Stimulated activated naive B cell treated with anti-CD40 and anti-IgM and Interleukin-4, amounts not matched to agents 10 μg/mL and 1 μg/mL and 100 μg/mL, for 72 hours (primary cell): ENCODE results near the gene CAPN13.
"Not testable (repeated sequence)": the region's sequence is repeated elsewhere in the genome, so short reads cannot be mapped to it uniquely, and the experiment has no call there.

Experiments used
- ATAC-seq, 2 donors: fragments of 150-1000 bp; cut with Tn5 transposase; replicated peaks; 2 replicates each; pipeline ENCODE4 v1.10.0; 2021; ENCODE audit warnings: moderate library complexity in 1 of 2
- DNase-seq: peaks from one replicate; pipeline ENCODE4 v3.0.0; 2021
- H3K27ac Mint-ChIP-seq: one replicate; pipeline ENCODE4 v1.8.0; 2022; ENCODE audit warnings: mild to moderate bottlenecking, mixed read lengths
- H3K27me3 Mint-ChIP-seq, 2 donors: one replicate each; pipeline ENCODE4 v1.8.0; 2022; ENCODE audit warnings: mixed read lengths in 2 of 2
- H3K36me3 Mint-ChIP-seq, 2 donors: one replicate each; pipeline ENCODE4 v1.8.0; 2022; ENCODE audit warnings: mixed read lengths in 2 of 2, mild to moderate bottlenecking in 1 of 2
- H3K4me1 Mint-ChIP-seq, 2 donors: one replicate each; pipeline ENCODE4 v1.8.0; 2022; ENCODE audit warnings: mixed read lengths in 2 of 2, mild to moderate bottlenecking in 1 of 2
- H3K4me3 Mint-ChIP-seq, 2 donors: one replicate each; pipeline ENCODE4 v1.8.0; 2022; ENCODE audit warnings: mild to moderate bottlenecking in 2 of 2, mixed read lengths in 2 of 2, moderate library complexity in 1 of 2
- H3K9me3 Mint-ChIP-seq, 2 donors: one replicate each; pipeline ENCODE4 v1.8.0; 2022; ENCODE audit warnings: mixed read lengths in 2 of 2, mild to moderate bottlenecking in 1 of 2

Gene CAPN13

DNA sequence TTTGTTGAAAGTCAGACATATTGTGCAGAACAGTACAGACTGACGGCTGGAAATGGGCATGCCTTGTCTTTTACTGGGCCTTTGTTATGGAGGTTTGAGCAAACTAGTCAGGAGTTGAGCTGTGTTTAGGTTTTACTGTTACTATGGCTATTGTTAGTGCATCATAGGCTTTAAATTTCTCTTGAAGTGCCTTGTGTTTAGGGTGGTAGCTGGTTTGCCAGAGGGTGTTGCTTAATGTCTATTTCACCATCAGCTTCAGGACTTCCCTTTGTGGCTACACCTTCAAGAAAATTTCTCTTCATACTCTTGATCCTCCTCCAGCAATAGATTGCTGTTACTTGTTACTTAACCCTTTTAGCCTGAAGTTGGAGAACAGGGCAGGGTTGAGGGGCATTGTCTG is 104.6 kb downstream of the CAPN13 start:
- ATAC-seq, result no peak
- H3K9me3 Mint-ChIP-seq, result peaks cover 21 to 34% of the 10 kb centered on the region in 2 donors
- no peak overlapping the region for H3K4me3 Mint-ChIP-seq
- H3K4me1 Mint-ChIP-seq, result peaks cover 5 to 11% of the 10 kb centered on the region in 2 donors
- no peak for DNase-seq
- H3K27me3 Mint-ChIP-seq, result peaks cover 0 to 4% of the 10 kb centered on the region in 2 donors
- peaks cover 8 to 13% of the 10 kb centered on the region in 2 donors for H3K36me3 Mint-ChIP-seq
- H3K27ac Mint-ChIP-seq, result no peak overlapping the region

DNA sequence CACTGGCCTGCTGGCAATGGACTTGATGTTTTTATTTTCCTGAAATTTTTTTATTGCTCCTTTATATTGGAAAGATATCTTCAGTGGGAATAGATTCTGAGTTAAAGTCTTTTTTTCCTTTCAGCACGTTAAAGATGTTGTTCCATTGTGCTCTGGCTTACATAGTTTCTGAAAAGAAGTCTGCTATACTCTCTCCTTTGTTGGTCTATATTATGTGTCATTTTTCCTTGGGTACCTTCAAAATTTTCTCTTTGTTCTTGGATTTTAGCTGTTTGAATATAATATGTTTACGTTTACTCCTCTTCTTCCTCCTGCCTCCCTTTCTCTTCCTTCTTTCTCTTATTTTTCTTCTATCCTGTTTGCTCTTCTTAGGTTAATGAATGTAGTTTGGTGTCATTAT is 105.5 kb downstream of the CAPN13 start:
- H3K4me3 Mint-ChIP-seq, result no peak overlapping the region
- no peak for ATAC-seq
- H3K9me3 Mint-ChIP-seq, result peaks cover 22 to 36% of the 10 kb centered on the region in 2 donors
- no peak overlapping the region for H3K27ac Mint-ChIP-seq
- H3K36me3 Mint-ChIP-seq, result peaks cover 8 to 13% of the 10 kb centered on the region in 2 donors
- peaks cover 3 to 6% of the 10 kb centered on the region in 2 donors for H3K4me1 Mint-ChIP-seq
- H3K27me3 Mint-ChIP-seq, result peaks cover 0 to 4% of the 10 kb centered on the region in 2 donors
- DNase-seq, result no peak

DNA sequence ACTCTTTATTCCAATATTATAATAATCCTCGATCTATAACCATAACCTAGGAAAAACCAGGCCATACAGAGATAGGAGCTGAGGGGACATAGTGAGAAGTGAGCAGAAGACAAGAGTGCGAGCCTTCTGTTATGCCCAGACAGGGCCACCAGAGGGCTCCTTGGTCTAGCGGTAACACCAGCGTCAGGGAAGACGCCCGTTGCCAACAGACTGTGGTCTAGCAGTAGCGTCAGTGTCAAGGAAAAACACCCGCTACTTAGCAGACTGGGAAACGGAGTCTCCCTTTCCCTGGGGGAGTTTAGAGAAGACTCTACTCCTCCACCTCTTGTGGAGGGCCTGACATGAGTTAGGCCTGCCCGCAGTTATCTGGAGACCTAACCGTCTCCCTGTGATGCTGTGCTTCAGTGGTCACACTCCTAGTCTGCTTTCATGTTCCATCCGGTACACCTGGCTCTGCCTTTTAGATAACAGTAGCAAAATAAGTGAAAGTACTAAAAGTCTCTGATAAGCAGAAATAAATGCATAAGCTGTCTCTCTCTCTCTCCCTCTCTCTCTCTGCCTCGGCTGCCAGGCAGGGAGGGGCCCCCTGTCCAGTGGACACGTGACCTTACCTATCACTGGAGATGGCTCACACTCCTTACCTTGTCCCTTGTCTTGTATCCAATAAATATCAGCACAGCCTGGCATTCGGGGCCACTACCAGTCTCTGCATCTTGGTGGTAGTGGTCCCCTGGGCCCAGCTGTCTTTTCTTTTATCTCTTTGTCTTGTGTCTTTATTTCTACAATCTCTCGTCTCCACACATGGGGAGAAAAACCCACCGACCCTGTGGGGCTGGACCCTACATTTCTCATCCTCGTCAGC is 109.8 kb downstream of the CAPN13 start:
- H3K4me1 Mint-ChIP-seq, H3K4me3 Mint-ChIP-seq, ATAC-seq, H3K36me3 Mint-ChIP-seq, H3K27ac Mint-ChIP-seq, DNase-seq: not testable (repeated sequence)
- Mint-ChIP-seq H3K9me3 (peaks cover 14 to 21% of the 10 kb centered on the region in 2 donors), H3K27me3 (peaks cover 4 to 11% of the 10 kb centered on the region in 2 donors)

DNA sequence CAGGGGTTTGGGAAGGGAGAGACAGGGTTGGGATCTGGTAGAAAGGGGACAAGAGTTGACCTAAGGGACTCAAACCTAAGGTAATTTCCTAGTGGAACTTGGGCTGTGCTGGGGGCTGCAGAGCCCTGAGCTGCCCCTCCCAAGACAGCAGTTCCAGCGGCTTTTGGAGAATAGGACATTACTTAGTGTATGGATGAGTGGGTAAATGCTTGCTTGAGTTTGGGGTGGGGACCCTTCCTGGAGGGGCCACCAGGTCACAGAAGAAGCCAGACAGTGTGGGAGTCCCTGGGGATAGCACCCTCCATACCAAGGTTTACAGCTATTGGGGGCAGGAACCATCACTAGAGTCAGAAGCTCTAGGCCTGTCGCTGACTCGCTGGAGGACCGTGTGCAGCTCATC is 111.5 kb downstream of the CAPN13 start:
- H3K36me3 Mint-ChIP-seq, result no peaks in the 10 kb centered on the region
- peaks cover 0 to 2% of the 10 kb centered on the region in 2 donors for H3K4me1 Mint-ChIP-seq
- H3K4me3 Mint-ChIP-seq, result no peak overlapping the region
- ATAC-seq (no peak), DNase-seq (no peak)
- H3K9me3 Mint-ChIP-seq, result peaks cover 4 to 7% of the 10 kb centered on the region in 2 donors
- H3K27ac Mint-ChIP-seq, result no peak overlapping the region
- H3K27me3 Mint-ChIP-seq, result peaks cover 4 to 11% of the 10 kb centered on the region in 2 donors

DNA sequence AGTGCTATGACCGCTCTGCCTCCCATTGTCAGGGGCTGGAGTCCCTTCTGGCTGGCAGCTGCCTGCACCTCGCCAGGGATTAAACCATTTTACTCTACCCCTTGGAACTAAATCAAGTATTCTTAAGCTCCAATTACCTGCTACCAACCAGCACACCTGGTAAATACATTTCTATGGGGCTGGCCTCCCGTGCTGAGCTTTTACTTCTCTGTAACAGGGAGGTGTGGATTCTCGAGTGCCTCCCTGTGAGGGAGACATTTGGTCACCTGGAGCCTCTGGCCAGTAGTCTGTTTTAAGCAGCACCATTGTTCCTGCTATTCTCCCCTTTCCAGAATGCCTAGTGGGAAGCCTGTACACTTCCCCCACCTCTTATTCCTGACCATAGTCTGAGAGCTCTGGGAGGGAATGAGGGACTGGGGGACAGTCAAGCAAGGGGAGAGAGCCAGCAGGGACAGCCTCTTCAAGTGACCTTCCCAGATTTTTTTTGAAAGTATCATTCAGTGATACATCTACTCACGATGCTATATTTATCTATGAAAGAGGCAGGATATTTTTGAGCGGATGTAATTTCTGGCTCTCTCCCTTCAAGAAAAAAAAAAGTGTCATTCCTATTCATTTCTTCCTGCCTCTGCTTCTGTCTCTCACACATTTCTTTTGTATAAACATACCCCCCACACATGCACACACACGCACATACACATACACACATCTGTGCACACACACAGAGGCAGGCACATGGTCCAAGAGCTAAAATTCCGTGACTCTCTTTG is 112.8 kb downstream of the CAPN13 start:
- no peak for ATAC-seq
- H3K27me3 Mint-ChIP-seq, result peaks cover 4 to 11% of the 10 kb centered on the region in 2 donors
- H3K4me3 Mint-ChIP-seq, result no peak overlapping the region
- no peaks in the 10 kb centered on the region for H3K36me3 Mint-ChIP-seq
- H3K9me3 Mint-ChIP-seq, result peaks cover 4 to 6% of the 10 kb centered on the region in 2 donors
- peaks cover 0 to 2% of the 10 kb centered on the region in 2 donors for H3K4me1 Mint-ChIP-seq
- H3K27ac Mint-ChIP-seq, result no peak overlapping the region
- DNase-seq, result no peak

DNA sequence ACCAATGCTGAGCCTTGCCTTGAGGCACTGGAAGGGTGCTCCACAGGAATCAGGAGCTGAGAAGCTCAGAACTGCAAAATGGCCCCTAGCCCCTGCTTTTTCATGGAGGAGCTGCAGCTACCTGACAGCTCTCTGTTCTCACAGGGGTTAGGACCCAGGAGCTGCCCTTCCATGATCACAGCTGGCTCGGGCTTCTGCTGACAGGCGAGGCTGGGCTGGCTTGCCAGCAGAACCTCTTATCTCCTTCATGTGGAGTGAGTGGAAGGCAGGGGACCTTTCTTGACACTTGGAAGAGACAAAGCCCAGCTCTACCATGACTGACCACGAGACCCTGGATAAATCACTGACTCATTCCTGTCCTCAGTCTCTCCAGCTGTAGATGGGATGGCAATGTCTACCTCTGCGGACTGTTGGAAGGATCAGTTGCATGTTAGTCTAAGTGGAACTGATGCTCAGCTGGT is 113.4 kb downstream of the CAPN13 start:
- Mint-ChIP-seq H3K36me3 (no peaks in the 10 kb centered on the region), H3K4me1 (peaks cover 0 to 2% of the 10 kb centered on the region in 2 donors), H3K4me3 (no peak overlapping the region), H3K27me3 (peaks cover 4 to 11% of the 10 kb centered on the region in 2 donors), H3K9me3 (peaks cover 4 to 6% of the 10 kb centered on the region in 2 donors), H3K27ac (no peak overlapping the region)
- ATAC-seq (no peak), DNase-seq (no peak)

DNA sequence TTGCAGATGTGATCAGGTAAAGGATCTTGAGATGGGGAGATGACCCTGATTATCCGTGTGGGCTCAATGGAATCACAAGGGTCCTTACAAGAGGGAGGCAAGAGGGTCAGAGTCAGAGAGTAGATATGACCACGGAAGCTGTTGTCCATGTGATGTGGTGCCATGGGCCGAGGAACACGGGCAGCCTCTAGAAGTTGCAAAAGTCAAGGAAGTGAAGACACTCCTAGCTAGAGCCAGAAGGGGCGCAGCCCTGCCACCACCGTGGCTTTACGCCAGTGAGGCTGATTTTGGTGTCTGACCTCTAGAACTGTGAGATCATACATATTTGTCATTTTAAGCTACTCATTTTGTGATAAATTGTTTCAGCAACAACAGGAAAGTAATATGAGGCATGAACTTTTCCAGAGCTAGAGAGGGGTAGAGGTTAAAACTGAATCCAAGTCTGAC is 114.4 kb downstream of the CAPN13 start:
- DNase-seq (no peak), ATAC-seq (no peak)
- Mint-ChIP-seq H3K27me3 (peaks cover 4 to 11% of the 10 kb centered on the region in 2 donors), H3K9me3 (peaks cover 3 to 4% of the 10 kb centered on the region in 2 donors), H3K36me3 (no peaks in the 10 kb centered on the region), H3K27ac (peak overlapping the region; percentile 68), H3K4me1 (peaks cover 0 to 2% of the 10 kb centered on the region in 2 donors), H3K4me3 (no peak overlapping the region)

DNA sequence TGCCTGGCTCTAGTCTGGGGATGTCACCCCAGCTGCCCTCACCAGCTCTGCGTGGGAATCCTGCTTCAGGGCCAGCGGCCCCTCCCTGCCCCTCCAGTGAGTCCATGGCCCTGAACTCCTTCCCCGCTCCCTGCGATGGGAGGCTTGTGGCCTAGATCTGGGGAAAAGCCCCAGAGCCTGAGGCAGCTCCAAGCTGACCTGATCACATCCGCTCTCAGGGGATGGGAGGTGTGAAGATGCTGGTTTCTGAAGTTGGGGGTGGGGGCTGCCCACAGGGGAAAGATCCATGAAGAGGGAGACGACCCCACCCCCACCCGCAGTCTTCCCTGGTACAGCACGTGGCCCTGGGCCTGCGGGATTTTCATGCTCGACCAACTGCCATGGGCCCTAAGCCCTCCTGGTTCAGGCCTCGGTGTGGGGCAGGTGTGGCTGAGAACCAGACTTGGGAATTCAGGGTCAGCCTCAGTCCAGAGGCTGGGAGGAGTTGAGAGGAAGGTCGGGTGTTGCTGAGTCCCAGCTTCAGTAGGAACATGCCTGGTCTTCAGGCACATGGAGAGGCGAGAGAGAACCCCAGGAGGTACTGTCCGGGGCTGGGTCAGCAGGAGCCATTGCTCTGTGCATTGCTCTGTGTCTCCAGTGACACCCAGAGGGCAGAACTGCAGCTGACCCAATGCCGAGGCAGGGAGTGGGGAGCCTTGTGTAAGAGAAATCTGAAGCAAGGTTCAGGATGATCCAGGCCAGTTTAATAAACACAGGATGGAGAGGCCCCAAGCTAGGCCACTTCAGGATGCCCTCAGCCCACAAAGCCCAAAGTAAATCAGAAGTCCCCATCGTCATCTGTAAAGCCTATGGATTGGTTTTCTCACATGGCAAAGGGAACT is 115.1 kb downstream of the CAPN13 start:
- Mint-ChIP-seq H3K9me3 (no peaks in the 10 kb centered on the region), H3K27ac (no peak overlapping the region), H3K36me3 (no peaks in the 10 kb centered on the region), H3K4me1 (peaks cover 0 to 2% of the 10 kb centered on the region in 2 donors), H3K27me3 (peaks cover 4 to 11% of the 10 kb centered on the region in 2 donors), H3K4me3 (no peak overlapping the region)
- ATAC-seq (peak; percentile 29 to 34), DNase-seq (no peak)

DNA sequence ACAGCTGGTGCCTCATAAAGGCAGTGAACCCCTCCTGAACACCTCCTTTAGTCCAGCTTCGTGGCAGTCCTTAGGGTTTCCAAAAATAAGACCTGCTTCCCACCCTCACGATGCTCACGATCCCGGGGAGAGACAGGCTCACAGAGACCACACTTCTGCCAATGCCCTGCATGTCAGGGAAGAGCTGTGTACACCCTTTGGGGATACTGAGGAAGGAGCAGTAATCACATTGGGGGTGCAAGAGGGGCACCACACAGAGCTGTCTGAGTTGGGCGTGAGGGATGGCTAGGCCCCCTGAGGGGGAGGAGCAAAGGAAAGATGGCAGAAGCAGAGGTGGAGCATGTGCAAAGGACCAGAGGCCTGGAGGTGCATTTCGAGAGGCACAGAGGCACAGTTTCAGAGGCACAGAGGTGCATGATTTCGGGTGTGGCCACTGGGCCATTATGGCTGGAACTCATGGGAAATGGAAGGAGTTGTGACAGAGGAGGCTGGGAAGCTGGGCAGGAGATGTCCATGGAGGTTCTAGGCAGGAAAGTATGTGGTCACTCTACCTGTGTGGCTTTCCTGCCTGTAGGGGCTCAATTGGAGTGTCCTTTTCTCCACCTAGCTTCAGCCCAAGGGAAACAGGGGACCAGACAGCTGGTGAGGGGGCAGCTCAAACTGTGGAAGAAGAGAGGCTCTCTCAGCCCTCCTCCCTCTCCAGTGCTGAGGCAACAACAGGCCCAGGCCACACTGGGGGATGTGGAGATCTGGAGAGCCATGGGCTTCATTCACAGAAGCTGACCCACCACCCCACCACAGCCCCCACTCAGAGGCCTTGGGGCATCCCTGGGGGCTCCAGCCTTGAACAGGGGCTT is 115.9 kb downstream of the CAPN13 start:
- no peaks in the 10 kb centered on the region for H3K36me3 Mint-ChIP-seq
- no peaks in the 10 kb centered on the region for H3K9me3 Mint-ChIP-seq
- peaks cover 4 to 11% of the 10 kb centered on the region in 2 donors for H3K27me3 Mint-ChIP-seq
- H3K4me3 Mint-ChIP-seq, result no peak overlapping the region
- DNase-seq (no peak), ATAC-seq (no peak)
- H3K4me1 Mint-ChIP-seq, result peaks cover 0 to 2% of the 10 kb centered on the region in 2 donors
- no peak overlapping the region for H3K27ac Mint-ChIP-seq

DNA sequence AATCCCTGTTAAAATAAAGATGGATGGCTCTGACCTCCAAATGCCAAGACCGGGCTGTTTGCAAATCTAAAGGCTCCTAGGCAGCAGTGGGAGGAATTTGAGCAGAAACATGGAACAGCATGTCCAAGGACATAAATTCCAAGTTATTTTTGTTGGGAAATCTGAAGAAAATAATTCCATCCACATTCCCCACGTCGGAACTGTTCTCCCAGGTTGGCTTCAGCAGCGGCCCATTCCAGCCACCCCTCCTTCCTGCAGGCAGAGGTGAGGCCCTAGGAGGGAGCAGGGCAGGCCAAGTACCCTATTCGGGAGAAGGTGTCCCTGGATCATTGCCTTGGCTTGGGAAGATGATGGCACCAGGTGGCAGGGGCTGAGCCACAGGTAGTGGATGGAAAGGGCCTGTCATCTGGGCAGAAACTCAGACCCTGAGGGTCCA is 117.1 kb downstream of the CAPN13 start:
- ATAC-seq, result no peak
- H3K9me3 Mint-ChIP-seq, result no peaks in the 10 kb centered on the region
- H3K27me3 Mint-ChIP-seq, result peaks cover 4 to 7% of the 10 kb centered on the region in 2 donors
- peaks cover 0 to 2% of the 10 kb centered on the region in 2 donors for H3K4me1 Mint-ChIP-seq
- no peak overlapping the region for H3K27ac Mint-ChIP-seq
- no peak overlapping the region for H3K4me3 Mint-ChIP-seq
- H3K36me3 Mint-ChIP-seq, result no peaks in the 10 kb centered on the region
- no peak for DNase-seq

DNA sequence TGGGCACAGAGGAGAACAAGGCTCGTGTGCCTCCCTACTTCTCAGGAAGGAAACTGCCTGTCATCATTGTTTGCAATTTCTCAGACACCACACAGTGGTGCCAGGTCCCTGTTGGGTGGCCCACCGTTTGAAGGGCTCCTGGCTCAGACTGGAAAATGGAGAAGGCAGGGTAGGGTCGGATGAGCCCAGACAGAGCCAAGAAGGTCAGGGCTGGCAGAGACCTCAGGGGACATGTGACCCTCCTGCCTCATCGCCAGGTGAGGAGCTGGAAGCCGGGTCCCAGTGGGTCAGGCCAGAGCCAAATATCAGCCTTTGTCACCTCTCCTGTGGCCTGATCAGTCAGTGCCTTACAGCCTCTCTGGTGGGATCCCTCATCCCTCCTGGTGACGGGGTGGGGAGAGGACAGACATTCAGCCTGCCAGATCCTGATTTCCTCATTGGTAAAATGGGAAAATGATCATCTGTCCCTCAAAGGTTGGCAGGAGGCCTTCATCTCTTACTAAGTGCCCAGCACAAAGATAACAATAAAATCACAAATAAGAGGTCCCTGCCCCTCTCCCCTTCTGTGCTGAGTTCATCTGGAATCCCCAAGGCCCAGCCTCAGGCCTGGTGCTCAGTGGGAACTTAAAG is 117.6 kb downstream of the CAPN13 start:
- Mint-ChIP-seq H3K4me3 (no peak overlapping the region), H3K4me1 (peaks cover 0 to 2% of the 10 kb centered on the region in 2 donors), H3K9me3 (no peaks in the 10 kb centered on the region), H3K36me3 (no peaks in the 10 kb centered on the region), H3K27ac (no peak overlapping the region), H3K27me3 (peaks cover 0 to 1% of the 10 kb centered on the region in 2 donors)
- DNase-seq, result no peak
- ATAC-seq, result no peak

DNA sequence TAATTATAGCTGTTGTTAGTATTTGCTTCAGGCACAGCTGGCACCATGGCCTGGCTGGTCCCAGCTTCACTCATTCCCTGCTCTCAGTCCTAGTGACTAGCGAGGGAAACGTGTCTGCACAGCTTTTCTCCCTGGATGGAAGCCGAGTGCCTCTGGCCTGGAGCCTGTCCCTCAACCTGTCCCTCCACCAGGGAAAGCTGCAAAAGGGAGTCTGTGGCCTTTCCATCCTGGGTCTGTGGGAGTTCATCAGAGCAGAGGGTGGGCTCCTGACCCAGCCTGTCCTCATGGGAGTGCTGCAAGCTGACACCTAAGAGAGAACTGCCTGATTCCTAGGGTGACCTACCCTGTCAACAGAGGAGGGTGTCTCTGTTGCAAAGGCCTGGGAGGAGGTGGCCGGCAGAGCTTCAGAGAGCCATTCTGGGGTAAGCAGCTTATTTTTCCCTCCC is 118.3 kb downstream of the CAPN13 start:
- no peaks in the 10 kb centered on the region for H3K36me3 Mint-ChIP-seq
- no peak overlapping the region for H3K4me3 Mint-ChIP-seq
- DNase-seq (no peak), ATAC-seq (no peak)
- H3K27me3 Mint-ChIP-seq, result no peaks in the 10 kb centered on the region
- no peak overlapping the region for H3K27ac Mint-ChIP-seq
- peaks cover under 1 to 2% of the 10 kb centered on the region in 2 donors for H3K4me1 Mint-ChIP-seq
- no peaks in the 10 kb centered on the region for H3K9me3 Mint-ChIP-seq
